GM12865 (cell line): ENCODE measurements around the gene SYNPO2.
"Not testable (repeated sequence)": the region's sequence is repeated elsewhere in the genome, so short reads cannot be mapped to it uniquely, and the experiment has no call there.

ENCODE experiments used
- DNase-seq: peaks from one replicate; pipeline ENCODE4 v3.0.0; 2010; ENCODE audit warnings: low read depth
- H3K4me3 ChIP-seq: 2 replicates; pipeline ENCODE4 v1.5.1; 2011; ENCODE audit warnings: mild to moderate bottlenecking, low read depth, low read length, control low read depth
- CTCF ChIP-seq: IDR thresholded peaks from 2 replicates; pipeline ENCODE4 v1.5.1; 2011; ENCODE audit warnings: low read length, control low read depth, low read depth, inconsistent platforms; ENCODE audit not compliant: insufficient read depth; ENCODE audit errors: missing control alignments

SYNPO2 gene

GRCh38 chr4:119049342-119049741, 160.7 kb downstream of the SYNPO2 start:
- H3K4me3 ChIP-seq = no peak overlapping the region
- no peak for TF ChIP-seq CTCF
- DNase-seq = no peak

GRCh38 chr4:119050527-119051090, 162.0 kb downstream of the SYNPO2 start:
- TF ChIP-seq CTCF = no peak
- no peak for DNase-seq
- H3K4me3 ChIP-seq = no peak overlapping the region

- no peak for TF ChIP-seq CTCF
- DNase-seq = no peak
- H3K4me3 ChIP-seq = no peak overlapping the region
These were observed 164.6 kb downstream of the SYNPO2 start for GRCh38 chr4:119053245-119053644.

DNA sequence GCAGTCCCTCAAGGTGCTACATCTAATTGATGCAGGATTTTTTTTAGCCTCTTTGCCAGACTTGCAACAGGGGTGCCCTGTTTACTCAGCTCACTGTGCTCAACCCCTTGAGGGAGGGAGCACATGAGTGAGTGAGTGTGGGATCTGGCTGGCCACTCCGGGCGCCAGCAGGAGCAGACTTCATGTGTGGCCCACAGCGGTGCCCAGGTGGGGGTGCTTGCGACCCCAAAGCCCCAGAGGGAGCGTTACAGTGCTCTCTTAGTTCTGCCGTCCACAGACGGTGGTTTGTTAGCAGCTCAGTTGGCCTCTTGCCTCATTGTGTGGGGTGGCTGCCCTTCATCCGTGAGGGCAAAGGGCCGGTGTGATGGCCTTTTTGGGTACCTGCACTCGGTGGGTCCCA, 165.3 kb downstream of the SYNPO2 start:
- TF ChIP-seq CTCF = no peak
- DNase-seq = no peak
- H3K4me3 ChIP-seq = no peak overlapping the region

- no peak overlapping the region for H3K4me3 ChIP-seq
- no peak for DNase-seq
- no peak for TF ChIP-seq CTCF
These were observed 168.8 kb downstream of the SYNPO2 start for GRCh38 chr4:119057417-119057816.

- DNase-seq = no peak
- H3K4me3 ChIP-seq = no peak overlapping the region
- no peak for TF ChIP-seq CTCF
These were observed 170.6 kb downstream of the SYNPO2 start for GRCh38 chr4:119059221-119059620.

GRCh38 chr4:119067125-119067524, 178.5 kb downstream of the SYNPO2 start:
- H3K4me3 ChIP-seq, DNase-seq: not testable (repeated sequence)

DNA sequence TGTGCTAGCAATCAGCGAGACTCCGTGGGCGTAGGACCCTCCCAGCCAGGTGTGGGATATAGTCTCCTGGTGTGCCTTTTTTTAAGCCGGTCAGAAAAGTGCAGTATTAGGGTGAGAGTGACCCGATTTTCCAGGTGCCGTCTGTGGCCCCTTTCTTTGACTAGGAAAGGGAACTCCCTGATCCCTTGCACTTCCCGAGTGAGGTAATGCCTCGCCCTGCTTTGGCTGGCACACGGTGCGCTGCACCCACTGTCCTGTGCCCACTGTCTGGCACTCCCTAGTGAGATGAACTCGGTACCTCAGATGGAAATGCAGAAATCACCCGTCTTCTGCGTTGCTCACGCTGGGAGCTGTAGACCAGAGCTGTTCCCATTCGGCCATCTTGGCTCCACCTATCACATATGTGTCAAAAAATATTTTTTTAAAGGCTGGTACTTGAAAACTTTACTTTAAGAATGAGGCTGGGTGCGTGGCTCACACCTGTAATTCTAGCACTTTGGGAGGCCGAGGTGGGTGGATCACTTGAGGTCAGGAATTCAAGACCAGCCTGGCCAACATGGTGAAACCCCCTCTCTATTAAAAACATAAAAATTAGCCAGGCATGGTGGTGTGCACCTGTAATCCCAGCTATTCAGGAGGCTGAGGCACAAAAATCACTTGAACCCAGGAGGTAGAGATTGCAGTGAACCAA, 179.2 kb downstream of the SYNPO2 start:
- H3K4me3 ChIP-seq, DNase-seq: not testable (repeated sequence)
